Measurements from ENCODE around the gene CFAP74. TPM values are rescaled to one million over a fixed set of nuclear protein-coding genes. Genes with fewer than 3 reads are reported as not detected.

CFAP74 gene
- total and polyA plus RNA-seq, 3 donors from 2014 or later: 16.4 to 25.5 (median 24.9) TPM

GRCh38 chr1:2001773-2002411, 1.7 kb downstream of the CFAP74 start:
- TF ChIP-seq POLR2A (IDR thresholded peaks at IDR 0.05): no peak
- no peak for TF ChIP-seq CTCF (IDR thresholded peaks at IDR 0.05)
- H3K9me3 ChIP-seq: no peaks in the 10 kb centered on the region
- H3K27me3 ChIP-seq: no peaks in the 10 kb centered on the region
- no peaks in the 10 kb centered on the region for H3K4me1 ChIP-seq
- H3K36me3 ChIP-seq (ENCODE audit: low read depth, missing control alignments): no peaks in the 10 kb centered on the region
- no peak overlapping the region for H3K4me3 ChIP-seq
- DNase-seq: no peak
- WGBS, 2 donors: 84 to 88% methylated on average over 13 of the region's 13 CpGs
- H3K27ac ChIP-seq: no peak overlapping the region
- intact Hi-C loops (cut with DNase I; ENCODE audit: low total_unique reads): no loop called here

- Histone ChIP-seq H3K27ac (no peak overlapping the region), H3K36me3 (ENCODE audit: low read depth, missing control alignments) (no peaks in the 10 kb centered on the region), H3K4me1 (no peaks in the 10 kb centered on the region), H3K4me3 (no peak overlapping the region), H3K9me3 (no peaks in the 10 kb centered on the region), H3K27me3 (no peaks in the 10 kb centered on the region)
- WGBS, 2 donors: 88 to 96% methylated on average over 9 of the region's 9 CpGs
- no peak for DNase-seq
- intact Hi-C loops (cut with DNase I; ENCODE audit: low total_unique reads): no loop called here
- no peak for TF ChIP-seq CTCF (IDR thresholded peaks at IDR 0.05)
- no peak for TF ChIP-seq POLR2A (IDR thresholded peaks at IDR 0.05)
Measured at GRCh38 chr1:2000850-2001249, 2.7 kb downstream of the CFAP74 start.

GRCh38 chr1:2000432-2000831, 3.2 kb downstream of the CFAP74 start:
- Histone ChIP-seq H3K9me3 (no peaks in the 10 kb centered on the region), H3K4me1 (no peaks in the 10 kb centered on the region), H3K36me3 (ENCODE audit: low read depth, missing control alignments) (no peaks in the 10 kb centered on the region), H3K4me3 (no peak overlapping the region), H3K27me3 (no peaks in the 10 kb centered on the region), H3K27ac (no peak overlapping the region)
- intact Hi-C loops (cut with DNase I; ENCODE audit: low total_unique reads): no loop called here
- TF ChIP-seq POLR2A (IDR thresholded peaks at IDR 0.05) (no peak), CTCF (IDR thresholded peaks at IDR 0.05) (no peak)
- DNase-seq: no peak
- 93 to 95% methylated on average over 7 of the region's 7 CpGs for WGBS, 2 donors

GRCh38 chr1:1997576-1997975, 6.0 kb downstream of the CFAP74 start:
- no peaks in the 10 kb centered on the region for H3K9me3 ChIP-seq
- TF ChIP-seq POLR2A (IDR thresholded peaks at IDR 0.05) (no peak), CTCF (IDR thresholded peaks at IDR 0.05) (no peak)
- WGBS, 2 donors: 79 to 88% methylated on average over 6 of the region's 6 CpGs
- H3K27ac ChIP-seq: no peak overlapping the region
- H3K4me1 ChIP-seq: no peaks in the 10 kb centered on the region
- H3K27me3 ChIP-seq: no peaks in the 10 kb centered on the region
- H3K36me3 ChIP-seq (ENCODE audit: low read depth, missing control alignments): no peaks in the 10 kb centered on the region
- no peak for DNase-seq
- intact Hi-C loops (cut with DNase I; ENCODE audit: low total_unique reads): no loop called here
- no peak overlapping the region for H3K4me3 ChIP-seq

- Histone ChIP-seq H3K4me1 (no peaks in the 10 kb centered on the region), H3K27me3 (no peaks in the 10 kb centered on the region), H3K36me3 (ENCODE audit: low read depth, missing control alignments) (no peaks in the 10 kb centered on the region), H3K9me3 (no peaks in the 10 kb centered on the region), H3K4me3 (no peak overlapping the region), H3K27ac (no peak overlapping the region)
- intact Hi-C loops (cut with DNase I; ENCODE audit: low total_unique reads): no loop called here
- DNase-seq: no peak
- 77 to 79% methylated on average over 12 of the region's 12 CpGs for WGBS, 2 donors
- no peak for TF ChIP-seq CTCF (IDR thresholded peaks at IDR 0.05)
- no peak for TF ChIP-seq POLR2A (IDR thresholded peaks at IDR 0.05)
Measured at GRCh38 chr1:1996207-1996651, 7.4 kb downstream of the CFAP74 start.

Measured in testis (tissue), 3 donors.